ENCODE measurements around the gene VCAN.

VCAN gene

DNA sequence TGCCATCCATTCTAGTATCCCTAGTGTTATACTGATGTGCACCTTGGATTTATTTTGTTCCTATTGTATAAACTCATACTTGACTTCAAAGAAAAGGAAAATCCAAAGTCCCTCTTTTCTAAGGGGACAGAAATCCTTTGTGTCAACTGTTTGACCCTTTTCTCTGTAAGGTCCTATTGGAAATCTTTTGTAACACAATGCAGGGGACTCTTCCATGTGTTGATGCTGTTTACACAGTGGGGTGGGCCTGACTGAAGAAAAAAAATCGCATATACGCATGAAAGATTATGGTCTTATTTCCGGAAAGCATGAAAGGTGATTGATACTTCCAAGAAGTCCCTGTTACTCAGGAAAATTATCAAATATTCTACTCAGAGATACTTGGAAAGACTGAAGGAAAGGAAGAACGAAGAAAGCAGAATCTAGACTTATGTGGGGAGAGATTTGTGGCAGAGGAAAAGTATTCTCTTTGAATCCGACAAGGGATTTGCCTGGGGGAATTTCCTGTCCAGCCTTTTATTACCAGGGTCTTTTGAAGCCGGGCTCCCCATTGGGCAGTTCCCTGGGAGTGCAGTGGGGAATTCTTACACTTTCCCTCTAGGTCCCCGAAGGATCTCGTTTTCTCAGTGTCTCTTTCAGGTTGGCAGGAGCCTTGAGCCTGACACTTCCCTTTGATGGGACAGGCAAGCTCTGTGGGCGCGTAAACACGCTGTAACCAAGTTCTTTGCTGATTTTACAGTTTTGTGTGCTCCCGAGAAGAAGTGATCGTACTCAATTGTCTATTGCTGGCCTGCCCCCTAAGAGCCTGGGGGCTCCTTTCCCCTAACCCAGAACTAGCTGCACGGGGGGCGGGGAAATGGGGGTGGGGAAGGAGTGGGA, 779 bp upstream of the VCAN start:
- no peak for DNase-seq

DNA sequence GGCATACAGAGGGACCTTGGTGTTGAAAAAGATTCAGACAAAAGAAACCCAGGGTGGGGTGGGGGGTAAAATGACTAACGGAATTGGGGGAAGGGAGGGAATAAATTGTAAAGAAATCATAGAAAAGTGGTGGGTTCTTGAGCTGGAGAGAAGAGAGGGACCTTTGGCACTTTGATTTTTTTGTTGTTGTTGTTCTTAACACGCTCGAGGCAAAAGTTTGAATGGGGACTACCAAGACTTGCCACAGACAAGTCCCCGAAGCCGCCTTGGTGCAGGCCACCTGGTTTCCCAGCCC, 616 bp downstream of the VCAN start:
- no peak for DNase-seq

DNA sequence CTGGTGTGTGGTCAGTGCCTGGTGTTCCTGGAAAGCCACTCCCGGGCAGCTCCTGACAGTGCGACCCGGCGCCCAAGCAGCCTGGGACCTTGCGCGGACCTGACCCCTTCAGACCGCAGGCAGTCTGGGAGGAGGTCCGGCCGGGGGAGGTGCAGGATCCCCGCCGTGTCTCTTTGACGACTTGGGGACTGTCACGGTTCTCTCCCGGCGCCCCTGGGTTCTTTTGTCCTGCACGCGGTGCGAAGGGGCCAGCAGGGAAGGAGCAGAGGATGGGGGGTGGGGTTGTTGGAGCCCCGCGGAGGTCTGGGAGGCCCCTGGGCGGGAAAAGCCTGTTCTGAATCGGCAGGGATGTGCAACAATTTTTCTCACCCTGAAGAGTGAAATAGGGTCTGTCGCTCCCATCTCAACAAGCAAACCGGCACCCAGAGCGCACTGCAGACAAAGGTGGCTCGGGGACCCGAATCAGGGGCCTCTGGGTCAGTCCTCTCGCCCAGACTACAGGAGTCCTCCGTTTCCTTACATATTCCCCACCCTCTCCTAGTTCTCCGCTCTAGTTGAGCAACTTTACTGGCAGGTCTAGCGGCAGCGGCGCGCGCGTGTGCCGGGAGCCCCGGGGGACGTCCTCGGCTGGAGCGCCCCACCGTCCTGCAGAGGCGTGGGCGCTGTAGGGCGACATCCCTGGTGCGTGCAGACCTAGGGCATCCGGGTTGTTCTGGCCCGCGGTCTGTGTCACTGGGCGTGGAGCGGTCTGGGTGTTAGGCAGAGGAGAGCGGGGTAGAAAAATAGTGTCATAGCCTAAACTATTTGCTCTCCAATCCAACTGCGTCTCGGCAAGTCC, 1.2 kb downstream of the VCAN start:
- no peak for DNase-seq

DNA sequence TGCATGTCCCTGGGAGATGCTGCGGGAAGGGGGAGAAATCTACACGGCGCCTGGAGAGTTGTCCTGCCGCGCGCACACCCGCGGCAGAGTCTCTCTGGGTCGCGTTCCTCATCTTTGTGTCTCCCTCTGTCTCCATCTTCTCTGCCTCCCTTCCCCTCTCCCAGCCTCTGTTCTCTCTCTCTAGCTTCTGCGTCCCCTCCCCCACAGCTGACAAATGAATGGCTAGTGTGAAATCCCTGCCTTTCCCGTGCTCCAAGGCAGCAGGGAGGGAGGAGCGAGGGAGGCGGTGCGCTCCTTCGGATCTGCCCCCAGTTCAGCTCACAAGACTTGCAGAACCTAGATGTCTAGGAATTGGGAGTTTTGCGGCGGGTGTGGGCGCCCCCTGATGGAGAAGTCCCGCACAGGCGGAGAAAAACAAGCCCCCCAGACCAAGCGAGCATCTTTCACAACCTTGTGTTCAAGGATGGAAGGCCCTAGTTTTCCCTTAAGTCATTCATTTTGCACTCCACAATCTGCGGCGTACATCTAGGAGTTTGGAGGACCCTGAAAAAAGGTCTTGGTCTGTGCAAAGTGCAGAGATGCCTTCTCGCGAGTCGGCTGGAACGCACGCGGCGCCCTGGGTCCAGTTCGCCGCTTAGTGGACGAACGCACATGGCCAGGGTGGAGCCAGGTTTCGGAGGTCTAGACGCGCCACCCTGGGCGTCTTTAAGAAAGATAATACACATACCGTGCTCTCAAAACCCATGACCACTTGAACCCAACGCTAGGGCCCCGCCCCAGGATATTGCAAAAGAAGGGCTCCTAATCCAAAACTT, 2.0 kb downstream of the VCAN start:
- no peak for DNase-seq

DNA sequence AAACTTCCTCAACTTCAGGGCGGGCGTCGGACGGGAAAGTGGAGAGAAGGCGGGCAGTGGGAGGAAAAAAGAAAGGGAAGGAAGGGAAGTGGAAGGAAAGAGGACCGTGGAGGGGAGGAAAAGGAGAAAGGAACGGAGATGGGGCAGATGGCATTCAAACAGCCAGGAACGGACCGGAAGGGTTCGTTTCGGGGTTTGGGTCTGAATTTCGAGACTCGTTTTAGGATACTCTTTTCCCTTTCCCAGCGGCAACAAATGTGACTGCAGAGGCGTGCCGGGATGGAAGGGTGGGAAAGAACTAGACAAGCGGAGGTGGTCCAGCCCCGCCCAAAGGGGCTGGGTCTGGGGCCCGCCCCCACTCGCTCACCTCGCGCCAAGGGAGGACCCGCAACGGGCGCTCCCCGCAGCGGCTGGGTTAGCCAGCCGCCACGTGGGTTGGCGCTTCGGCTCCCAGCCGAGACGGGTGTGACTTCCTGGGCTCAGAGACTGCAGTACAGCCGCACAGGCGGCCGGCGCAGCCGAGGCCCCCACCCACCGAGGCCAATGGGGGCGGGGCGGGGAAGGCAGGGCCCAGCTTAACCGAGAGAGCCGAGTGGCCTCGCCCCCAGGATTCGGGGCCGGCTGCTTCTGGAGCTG, 2.7 kb downstream of the VCAN start:
- DNase-seq = no peak

DNA sequence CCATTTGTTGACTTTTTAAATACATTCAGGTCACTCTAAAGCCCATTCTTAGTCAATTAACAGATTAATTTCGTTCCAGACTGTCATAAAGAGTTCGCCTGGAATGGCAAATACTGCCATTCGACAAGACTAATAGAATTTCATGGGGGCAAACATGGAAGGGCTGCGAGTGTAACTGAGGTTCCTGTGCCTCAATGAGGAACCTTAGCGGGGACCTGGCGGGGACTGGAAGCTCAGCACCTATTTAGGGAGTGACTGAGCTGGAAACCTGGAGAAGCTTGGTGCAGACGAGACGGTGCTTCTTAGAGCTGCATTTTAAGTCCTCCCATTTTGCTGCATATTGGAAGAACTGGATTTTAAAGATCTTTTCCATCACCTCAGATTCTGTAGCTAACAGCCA, 3.4 kb downstream of the VCAN start:
- DNase-seq = no peak

DNA sequence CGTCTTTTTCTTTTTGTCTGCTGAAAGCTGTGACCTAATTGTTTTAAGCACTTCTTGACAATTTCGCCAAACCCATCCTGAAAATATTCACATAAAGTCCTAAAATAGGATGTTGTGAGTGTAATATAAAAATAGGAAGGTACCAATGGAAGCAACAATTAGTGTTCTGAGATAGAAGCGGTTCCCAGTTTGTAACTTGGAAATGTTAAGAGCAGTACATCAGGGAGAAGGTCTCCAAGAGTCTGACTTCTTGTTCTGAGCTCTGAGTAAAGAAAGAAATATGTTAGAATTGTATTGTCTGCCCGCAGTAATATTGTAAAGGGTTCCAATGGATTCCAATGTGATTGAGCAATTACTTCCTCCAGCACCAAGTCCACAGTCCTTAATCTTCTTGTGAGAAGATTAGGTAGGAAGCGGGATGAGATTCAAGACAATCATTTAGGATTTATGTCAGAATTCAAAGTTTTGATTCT, 3.9 kb downstream of the VCAN start:
- no peak for DNase-seq

DNA sequence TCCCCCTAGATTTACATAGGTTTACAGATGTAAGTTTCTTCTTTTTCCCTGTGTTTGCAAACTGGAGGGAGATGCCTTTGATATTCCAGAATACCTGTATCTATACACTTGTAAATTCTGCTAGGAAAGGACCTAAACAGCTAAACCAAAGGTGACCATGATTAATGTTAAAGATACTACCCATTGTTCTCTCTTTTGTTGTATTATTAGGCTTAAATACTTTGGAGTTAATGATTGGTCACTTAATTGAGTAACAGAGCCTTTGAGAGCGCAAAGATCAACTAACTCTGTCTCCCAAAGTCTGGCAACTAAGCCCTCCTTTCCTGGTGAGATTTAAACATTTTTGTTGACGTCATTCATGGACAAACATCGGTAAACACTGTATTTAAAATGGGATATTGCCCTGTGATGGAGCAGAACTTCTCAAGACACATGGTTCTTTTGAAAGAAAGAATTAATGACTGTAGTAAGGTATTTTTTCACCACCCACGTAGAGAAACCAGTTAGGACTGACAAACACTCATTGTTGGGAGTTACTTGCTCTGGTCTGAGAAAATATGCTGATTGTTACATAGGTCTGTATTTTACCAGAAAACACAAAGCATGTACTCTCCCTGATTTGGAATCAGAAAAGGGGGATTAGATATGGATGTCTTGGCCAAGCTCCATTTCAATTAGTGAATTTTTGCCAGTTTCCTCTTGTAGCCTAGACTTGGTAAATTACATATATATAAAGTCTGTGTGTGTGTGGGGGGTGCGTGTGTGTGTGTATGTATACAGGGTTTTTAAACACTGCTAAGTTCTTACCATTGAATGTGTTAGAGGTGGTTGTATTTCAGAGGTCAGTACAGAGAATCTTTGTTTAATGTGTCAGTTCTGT, 4.6 kb downstream of the VCAN start:
- no peak for DNase-seq

DNA sequence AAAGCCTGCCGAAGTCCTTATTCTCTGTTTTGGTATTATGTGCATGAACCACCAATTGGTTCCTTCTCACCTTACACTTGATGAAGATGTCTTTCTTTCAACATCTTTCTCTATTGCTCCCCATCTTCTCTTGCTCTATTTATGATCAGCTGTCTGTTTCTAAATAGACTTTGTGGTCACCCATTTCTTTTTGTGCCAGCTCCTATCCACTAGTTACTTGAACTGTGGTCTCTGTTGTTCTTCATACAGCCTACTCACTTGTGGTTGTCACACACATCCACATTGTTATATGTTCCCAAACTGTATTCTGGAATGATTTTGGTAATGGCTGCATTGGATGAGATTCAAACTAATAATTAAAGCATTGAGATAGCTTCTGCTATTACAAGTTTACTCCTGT, 11.4 kb downstream of the VCAN start:
- no peak for DNase-seq

DNA sequence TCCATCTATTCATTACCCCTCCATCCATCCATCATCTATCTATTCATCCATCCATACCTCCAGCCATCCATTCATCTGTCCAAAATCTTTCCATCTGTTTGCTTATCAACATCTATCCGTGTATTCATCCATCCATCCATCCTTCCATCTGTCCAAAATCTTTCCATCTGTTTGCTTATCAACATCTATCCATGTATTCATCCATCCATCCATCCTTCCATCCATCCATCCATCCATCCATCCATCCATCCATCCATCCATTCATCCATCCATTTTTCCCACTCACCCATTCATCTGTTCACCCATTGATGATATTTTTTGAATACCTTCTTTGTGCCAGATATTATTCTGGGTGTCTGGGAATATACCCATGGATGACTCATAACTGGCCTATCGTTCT, 12.8 kb downstream of the VCAN start:
- DNase-seq = no peak

DNA sequence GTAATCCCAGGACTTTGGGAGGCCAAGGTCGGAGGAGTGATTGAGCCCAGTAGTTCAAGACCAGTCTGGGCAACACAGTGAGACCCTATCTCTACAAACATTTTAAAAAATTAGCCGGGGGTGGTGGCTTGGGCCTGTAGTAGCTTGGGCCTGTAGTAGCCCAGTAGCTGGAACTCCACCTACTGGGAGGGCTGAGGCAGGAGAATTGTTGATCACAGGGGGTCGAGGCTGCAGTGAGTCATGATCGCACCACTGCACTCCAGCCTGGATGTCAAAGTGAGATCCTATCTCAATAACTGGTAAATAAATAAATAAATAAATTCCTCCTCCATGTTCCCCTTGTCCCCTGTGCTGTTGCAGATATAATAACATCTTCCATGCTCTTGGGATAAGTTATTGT, 14.3 kb downstream of the VCAN start:
- DNase-seq = no peak

DNA sequence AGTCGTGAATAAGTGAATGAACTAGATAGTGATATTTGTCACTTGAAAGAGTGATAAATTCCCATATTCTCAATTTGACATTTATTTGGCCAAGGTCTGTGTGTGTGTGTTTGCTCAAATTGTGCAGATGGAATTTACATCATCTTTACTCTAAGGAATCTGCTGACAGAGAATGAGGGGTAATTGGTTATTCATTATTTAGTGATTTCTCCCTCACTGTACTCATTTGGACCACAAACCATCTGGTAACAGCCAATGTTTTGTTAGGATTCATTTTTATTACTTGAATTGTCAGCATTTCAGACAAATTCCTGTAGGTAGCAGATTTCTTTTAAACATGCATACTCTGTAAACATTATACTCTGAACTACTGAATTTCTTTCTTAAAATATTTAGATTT, 15.6 kb downstream of the VCAN start:
- DNase-seq = no peak

DNA sequence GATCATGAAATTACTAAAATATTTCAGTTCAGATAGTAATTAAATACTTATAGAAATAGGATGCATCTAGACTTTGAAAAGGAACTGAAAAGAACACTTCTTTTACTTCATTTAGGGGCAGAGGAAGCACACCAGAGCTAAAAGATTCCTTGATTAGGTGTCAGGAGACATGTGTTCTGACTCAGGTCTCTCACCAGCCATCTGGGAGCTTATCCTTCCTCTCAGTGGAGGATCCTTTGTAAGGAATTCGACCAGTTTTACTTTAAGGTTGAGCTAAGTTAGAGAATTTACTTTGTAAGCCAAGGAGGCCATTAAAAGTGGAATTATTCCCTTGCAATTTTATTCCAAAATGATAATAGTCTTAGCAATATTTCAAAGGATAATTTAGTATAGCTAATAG, 16.7 kb downstream of the VCAN start:
- DNase-seq = no peak

DNA sequence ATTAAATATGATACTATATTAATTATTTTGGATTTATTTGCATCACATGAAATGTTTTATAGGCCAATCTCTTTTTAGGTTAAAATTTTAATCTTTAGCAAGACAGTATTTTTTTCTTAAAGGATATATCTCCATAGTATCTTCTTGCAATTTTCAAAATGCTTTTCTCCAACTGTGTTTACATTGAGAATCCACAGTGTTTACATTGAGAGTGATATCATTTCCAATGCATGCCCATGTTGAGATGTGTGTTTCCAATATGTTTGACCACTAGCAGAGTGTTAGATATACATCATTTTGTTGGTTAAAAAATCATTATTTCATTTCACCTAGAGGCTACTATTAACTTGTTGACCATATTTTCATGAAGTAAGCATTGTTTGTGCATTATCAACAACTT, 17.3 kb downstream of the VCAN start:
- no peak for DNase-seq

DNA sequence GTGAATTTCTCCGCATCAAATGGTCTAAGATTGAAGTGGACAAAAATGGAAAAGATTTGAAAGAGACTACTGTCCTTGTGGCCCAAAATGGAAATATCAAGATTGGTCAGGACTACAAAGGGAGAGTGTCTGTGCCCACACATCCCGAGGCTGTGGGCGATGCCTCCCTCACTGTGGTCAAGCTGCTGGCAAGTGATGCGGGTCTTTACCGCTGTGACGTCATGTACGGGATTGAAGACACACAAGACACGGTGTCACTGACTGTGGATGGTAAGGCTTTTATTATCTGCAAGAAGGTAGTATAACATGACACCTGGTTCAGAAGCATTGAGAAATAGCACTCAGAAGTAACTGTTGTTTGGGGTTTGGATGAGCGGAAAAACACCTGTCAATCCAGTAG, 18.7 kb downstream of the VCAN start:
- DNase-seq = no peak

DNA sequence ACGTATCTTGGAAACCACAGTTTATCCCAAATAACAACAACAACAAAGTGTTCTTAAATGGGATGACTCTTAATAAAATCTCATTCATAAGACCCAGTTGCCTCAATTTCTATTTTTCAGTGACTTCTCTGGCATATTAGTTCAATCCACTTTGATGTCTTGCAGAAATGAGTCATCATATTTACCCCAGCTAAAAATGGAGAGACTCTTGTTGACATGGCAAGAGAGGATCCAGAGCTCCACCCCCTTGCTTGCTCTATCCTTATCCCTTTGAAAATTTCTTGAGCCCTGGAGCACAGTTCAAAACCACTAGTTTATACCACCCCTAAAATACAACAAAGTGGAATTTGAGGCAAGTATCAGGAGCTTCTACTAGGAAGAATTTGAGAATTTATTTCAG, 20.8 kb downstream of the VCAN start:
- DNase-seq = no peak

DNA sequence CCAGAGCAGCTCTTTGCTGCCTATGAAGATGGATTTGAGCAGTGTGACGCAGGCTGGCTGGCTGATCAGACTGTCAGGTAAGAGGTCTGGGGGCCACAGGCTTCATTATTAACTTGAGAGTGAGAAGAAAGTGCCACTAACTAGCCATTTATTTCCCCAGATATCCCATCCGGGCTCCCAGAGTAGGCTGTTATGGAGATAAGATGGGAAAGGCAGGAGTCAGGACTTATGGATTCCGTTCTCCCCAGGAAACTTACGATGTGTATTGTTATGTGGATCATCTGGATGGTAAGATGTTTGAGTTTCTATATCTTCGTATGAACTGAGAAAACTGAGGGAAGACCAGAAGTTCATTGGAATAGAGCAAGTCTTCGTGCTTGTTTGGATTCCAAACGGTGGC, 22.1 kb downstream of the VCAN start:
- no peak for DNase-seq

DNA sequence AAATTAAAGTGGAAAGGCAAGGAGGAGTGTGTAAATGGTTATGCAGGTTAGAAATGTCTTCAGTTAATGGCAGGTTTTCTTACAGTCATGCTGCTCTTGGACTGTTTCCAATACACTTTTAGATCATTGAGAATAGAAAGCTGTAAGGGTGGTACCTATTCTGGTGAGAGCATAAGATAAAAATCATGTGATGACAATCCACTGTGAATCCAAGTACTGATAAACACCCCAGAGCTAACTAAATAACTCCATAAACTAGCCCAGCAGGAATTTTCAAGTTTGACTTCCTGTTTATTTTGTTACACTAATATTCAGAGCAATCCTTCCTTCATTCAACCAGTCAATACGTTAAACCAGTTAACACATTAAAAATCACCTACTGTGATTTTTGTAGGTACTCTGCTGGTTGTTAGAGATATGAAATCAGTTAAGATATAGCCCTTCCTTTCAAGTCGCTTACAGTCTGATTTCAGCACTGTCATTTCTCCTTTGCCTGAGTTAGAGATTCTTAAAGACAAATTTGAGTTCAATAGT, 22.6 kb downstream of the VCAN start:
- DNase-seq = no peak

DNA sequence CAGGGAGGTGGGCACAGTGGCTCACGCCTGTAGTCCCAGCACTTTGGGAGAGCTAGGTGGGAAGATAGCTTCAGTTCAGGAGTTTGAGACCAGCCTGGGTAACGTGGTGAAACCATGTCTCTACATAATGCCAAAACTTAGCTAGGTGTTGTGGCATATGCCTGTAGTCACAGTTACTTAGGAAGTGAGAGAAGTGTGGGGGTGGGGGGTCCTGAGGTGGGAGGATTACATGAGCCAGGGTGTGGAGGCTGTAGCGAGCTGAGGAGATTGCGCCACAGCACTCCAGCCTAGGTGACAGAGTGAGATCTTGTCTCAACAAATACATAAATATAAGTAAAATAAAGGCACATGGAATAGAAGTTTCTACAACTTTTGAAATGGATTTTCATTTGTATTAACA, 23.1 kb downstream of the VCAN start:
- no peak for DNase-seq

DNA sequence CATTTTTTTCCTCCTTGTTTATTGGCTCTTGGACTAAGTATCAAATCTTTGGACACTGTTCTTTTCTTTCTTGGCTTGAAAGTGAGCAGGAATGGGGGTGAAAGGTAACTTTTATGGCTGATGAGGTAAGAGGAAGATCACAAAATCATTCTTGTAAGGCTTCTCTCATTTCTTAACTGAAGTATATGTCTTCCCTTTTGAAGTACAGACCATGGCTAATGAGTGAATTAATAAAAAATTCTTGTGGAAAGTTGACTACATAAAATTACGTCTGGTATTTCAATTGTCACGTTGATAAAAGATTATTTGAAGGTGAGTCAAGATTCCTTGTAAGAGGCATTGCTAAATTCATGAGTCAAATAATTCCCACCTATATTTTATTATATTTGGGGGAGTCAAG, 25.1 kb downstream of the VCAN start:
- no peak for DNase-seq

DNA sequence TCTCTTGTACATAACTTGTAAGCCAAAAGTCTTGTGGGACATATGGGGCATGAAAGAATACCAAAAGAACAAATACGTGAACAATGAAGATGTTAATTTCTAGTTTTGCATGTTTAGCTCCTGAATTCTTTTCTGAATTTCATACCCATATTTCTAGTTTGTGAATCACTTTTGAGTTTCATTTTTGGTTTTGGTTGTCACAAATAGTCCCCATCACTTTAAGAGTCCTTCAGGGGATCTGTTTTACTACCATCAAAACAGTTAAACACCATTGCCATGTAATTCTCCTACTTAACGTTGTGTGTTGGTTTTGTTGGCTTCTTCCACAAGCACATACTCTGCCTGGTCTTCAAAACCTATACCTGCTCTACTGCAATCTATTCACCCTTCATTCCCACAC, 27.0 kb downstream of the VCAN start:
- DNase-seq = no peak

DNA sequence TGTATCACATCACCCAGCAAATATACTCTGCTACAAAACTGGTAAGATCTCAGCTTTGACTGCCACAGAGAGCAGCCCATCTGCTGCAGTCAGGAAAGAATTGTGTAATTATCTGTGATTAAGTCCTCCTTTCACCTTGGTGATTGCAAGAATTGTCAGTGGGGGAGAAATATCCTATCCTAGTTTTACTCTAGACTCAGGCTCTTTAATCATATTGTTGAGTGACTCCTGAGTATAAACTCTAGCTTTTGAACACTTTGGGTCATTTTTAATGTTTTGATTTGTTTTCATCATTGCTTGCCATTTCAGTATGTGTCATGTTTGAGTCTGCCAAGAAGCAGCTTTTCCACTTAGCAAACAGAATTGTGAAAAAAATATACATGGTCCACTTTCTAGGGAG, 32.1 kb downstream of the VCAN start:
- no peak for DNase-seq

Measured in activated CD4-positive, alpha-beta T cell treated with anti-CD3 and anti-CD28 coated beads for 1 hour (primary cell).